ENCODE measurements around the gene TEKT5.
"Not testable (repeated sequence)": the region's sequence is repeated elsewhere in the genome, so short reads cannot be mapped to it uniquely, and the experiment has no call there.

Gene TEKT5

DNA sequence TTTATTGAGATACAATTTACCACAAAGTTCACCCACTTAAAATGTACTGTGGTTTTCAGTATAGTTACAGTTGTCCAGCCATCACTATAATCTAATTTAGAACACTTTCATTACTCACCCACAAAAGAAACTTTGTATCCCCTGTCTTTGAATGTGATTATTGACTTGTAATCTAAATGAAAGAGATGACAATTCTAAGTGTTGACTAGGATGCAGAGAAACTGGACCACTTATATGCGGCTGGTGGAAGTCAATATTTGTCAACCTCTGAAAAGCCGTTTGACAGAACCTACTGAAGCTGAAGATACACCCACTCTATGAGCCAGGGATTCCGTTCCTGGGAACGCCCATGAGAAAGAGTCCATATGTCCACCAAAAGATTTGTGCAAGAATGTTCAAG lies 36.8 kb downstream of the TEKT5 start:
- DNase-seq = no peak

DNA sequence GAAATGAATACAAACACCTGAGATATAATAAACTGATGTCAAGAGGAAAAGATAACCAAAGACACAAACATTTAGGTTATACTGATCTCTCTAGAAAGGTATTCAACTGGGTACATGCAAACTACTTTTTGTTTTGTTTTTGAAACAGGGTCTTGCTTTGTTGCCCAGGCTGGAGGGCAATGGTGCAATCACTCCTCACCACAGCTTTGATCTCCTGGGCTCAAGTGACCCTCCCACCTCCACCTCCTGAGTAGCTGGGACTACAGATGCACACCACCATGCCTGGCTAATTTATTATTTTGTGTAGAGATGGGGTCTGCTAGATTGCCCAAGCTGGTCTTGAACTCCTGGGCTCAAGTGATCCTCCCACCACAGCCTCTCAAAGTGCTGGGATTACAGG lies 38.1 kb downstream of the TEKT5 start:
- DNase-seq = no peak

DNA sequence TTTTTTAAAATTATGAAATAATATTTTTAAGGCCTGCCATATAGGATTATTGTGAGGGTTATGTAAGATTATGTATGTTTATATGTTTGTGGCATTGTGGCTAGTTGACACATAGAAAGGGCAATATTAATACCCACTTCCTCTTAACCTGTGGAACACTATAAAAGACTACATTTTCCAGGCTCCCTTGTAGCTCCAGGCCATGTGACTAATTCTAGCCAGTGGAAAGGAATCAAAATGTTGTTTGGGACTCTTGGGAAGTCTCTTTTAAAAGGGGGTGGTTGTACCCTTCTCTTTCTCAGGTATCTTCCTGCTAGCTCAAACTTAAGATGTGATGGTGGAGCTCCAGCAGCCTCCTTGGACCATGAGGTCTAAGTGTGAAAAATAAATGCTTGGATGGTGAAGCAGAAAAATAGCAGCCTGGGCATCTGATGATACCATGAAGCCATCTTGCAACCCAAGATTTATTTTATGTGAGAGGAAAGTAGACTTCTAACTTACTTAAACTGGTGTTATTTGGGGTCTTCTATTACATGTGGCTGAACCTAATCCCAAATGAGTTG lies 39.2 kb downstream of the TEKT5 start:
- DNase-seq = no peak

DNA sequence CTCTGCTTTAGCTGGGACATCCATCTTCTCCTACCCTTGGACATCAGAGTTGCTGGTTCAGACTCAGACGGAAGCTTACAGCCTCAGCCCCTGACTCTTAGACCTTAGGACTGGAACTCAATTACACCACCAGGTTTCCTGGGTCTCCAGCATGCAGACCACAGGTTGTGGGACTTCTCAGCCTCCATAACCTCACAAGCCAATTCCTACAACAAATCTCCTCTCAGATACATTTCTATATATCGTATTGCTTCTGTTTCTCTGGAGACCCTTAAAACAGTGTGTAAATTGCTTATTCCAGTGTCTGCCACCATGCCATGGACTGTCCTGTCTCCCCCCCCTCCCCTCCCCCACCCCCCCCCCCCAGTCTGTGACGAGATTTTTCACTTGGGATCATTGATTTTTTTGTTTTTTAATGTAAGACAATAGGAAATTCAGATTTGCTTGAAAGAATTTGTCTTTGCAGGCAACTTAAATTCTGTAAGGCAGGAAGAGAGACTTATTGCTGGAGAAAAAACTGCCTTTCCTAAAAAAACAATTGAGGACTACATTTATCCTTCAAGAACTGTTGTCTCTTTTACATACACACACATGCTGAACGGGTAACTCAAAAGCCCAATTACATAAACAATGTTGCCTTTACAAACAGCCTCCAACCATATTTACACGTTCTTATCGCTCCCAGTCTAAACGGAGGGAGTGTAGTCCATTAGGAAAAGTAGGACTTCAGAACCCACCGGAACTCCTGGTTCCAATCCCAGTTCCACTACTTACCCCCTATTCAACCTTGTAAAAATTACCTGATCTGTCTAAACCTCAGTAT lies 39.9 kb downstream of the TEKT5 start:
- no peak for DNase-seq

DNA sequence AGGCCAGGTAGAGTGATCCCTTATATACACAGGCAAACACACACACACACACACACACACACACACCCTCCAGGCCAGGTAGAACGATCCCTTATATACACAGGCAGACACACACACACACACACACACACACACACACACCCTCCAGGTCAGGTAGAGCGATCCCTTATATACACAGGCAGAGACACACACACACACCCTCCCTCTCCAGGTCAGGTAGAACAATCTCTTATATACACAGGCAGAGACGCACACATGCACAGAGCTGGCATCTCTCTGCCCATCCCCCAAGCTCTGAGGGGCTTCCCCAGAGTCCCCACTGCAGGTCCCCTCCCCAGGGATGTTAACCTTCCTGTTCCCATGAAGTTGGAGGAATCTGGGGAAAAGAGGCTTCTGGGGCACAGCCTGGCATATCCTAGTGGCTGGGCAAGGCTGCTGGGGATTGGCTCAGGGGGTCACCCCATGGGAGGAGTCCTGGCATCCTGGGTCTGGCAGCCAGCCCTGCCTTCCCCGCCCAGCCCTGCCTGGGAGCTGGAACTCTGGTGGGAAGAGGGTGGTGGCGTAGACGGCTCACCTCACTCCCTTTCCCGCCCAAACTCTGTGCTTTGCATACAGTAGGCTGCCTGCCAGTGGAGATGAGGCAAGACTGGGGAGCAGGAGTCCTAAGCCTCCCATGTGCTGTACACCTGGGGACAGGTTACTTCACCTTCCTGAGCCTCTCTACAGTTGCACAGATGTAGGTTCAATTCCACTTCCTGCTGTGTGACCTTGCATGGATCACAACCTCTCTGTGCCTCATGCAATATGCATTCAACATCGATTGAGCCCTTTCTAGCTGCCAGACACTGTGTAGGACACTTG lies 41.8 kb downstream of the TEKT5 start:
- peak; percentile 58 for DNase-seq

DNA sequence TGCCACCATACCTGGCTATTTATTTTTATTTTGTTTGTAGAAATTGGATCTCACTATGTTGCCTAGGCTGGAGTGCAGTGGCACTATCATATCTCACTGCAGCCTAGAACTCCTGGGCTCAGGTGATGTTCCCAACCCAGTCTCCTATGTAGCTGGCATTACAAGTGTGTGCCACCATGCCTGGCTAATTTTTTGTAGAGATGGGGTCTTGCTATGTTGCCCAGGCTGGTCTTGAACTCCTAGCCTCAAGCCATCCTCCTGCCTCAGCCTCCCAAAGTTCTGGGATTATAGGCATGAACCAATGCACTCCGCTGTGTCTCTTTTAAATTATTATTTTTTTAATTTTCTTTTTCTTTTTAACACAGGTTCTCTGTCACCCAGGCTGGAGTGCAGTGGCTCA lies 45.6 kb downstream of the TEKT5 start:
- not testable (repeated sequence) for DNase-seq

DNA sequence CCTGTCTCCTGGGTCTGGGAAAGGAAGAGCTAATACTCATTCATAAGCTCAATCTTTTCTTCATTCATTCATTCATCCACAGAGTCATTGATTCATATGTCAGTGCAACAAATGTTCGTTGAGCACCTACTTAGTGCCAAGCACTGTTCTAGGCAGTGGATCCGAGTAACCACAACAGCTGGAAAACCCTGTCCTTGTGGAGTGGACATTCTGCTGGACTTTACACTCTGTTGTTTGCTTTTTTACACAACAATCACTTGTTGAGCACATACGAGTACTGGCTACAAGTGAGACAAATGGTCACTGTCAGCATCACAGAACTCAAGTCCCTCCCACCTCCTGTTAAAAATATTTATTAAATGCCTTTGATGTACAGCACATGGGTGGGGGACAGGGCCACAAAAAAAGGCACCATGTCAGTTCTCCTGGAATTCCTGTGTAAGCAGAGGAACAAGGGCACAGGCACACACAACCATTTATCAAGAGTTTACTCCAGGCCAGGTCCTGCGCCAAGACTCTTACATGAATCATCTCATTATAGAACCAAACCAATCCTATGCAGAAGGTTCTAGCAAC lies 46.9 kb downstream of the TEKT5 start:
- DNase-seq = no peak

DNA sequence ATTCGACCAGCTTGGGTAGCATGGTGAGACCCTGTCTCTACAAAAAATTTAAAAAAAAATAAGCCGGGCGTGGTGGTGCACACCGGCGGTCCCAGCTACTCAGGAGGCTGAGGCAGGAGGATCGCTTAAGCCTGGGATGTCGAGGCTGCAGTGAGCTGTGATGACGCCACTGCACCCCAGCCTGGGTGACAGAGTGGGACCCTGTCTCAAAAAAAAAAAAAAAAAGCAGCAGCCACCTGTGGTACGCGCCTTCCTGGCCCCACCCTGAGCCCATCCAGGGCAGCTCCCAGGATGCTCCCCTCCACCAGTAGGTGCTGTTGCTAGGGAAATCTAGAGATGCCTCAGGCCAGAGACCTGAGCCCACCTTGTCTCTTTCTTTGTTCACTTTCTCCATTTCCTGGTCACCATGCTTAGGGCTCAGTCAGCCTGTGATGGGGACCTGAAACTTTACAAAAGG lies 47.4 kb downstream of the TEKT5 start:
- no peak for DNase-seq

DNA sequence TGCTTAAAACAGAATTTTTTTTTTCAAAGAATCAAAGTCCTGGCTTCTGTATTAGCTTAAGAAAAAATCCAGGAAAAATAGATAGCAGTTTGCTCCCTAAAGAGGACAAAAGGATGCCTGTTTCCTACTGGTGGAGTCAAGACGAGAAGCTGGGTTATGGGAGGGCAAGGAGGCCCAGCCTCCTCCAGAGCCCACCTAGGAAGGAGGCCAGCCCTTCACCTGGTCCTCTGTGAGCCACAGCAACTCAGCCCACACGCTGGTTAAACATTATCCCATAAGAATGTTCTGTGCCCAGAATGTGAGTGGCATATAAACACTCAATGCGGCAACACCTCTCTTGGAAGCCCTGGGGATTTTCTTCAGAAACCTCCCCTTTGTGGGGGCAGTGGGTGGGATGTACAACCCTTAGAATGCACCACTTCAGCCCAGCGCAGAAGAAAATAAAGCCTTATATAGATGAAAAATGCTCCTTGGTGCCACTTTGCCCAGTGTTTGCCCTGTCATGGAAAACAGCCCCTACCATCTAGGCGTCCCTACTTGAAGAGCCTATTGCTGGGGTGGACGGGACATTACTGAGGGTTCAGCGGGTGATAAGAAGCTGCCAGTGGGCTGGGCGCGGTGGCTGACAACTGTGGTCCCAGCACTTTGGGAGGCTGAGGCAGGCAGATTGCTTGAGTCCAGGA lies 48.0 kb downstream of the TEKT5 start:
- no peak for DNase-seq

DNA sequence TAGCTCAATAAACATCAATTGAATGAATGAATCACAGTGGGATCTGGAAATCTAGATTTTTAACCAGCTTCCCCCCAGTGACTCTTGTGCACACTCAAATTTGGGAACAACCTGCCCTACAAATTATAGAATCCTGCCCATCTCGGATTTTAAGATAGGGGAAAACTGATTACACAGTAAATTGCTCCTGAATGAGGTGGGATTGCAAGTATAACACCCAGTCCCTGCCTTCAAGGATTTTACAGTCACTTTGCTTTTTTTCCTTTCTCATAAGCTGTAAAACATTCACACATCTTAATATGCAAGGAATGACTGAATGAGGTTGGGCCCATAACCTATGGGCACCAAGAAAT lies 48.5 kb downstream of the TEKT5 start:
- DNase-seq = no peak

DNA sequence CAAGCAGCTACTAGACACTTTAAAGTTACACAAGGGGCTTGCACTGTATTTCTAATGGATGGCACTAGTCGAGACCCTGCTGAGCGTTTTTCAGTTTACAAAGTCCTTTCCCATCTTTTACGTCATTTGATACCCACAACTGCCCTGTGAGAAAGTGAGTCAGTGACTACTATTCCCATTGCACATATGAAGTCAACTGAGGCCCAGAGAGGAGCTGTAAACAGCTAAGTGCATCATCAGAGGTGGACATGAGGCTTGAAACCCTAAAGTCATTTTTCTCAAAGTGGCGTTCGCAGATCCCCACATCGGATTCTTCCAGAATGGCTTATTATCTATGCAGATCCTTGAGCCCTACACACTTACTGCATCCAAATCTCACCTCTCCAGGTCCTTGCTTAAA lies 50.6 kb downstream of the TEKT5 start:
- DNase-seq = no peak

DNA sequence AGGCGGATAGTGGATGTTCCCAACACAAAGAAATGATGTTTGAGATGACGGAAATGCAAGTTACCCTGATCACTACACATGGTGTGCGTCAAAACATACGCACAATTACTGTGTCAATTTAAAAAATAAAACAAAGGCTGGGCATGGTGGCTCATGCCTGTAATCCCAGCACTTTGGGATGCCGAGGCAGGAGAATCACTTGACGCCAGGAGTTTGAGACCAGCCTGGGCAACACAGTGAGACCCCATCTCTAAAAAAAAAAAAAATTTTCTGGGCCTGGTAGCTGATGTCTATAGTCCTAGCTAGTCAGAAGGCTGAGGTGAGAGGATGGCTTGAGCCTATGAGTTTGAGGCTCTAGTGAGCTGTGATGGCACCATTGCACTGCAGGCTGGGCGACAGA lies 51.8 kb downstream of the TEKT5 start:
- DNase-seq = no peak

DNA sequence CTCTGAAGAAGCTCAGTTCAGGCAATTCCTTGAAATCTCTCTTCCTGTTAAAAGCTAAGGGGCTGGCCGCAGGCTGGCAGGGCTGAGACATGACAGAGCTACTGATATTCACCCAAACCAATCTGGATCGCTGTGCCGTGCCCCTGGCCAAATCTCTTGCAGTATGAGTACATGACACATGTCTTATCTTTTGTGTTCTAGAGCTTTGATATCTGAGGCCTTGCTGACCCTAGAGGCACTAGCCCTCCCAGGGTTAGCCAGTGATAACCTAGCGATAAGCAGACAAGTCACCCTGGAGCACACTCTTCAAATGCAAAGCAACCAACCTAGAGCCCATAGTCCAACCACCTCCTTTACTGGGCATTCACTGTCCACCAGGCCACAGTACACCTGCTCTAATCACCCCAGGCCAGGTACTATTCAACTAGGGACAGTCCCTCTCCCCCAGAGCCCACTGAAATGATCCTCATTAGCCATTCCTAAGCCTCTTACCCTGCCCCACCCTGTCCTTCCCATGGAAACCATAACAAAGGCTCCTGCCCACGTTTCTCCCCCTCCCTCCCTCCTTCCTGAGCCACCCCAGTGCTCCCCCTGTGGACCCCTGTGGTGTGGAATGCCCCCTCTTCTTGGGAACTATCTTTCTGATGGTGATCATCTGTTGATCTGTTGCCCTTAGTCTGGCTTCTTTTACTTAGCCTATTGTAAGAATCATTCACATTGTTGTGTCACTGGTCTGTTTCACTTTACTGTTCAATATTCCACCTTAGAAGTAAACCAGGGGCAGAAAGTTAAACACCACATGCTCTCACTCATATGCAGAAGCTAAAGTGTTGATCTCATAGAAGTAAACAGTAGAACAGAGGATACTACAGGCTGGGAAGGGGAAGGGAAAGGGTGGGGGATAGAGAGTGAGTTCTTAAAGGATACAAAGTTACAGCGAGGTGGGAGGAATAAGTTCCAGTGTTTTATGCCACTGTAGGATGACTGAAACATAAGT lies 52.5 kb downstream of the TEKT5 start:
- no peak for DNase-seq

DNA sequence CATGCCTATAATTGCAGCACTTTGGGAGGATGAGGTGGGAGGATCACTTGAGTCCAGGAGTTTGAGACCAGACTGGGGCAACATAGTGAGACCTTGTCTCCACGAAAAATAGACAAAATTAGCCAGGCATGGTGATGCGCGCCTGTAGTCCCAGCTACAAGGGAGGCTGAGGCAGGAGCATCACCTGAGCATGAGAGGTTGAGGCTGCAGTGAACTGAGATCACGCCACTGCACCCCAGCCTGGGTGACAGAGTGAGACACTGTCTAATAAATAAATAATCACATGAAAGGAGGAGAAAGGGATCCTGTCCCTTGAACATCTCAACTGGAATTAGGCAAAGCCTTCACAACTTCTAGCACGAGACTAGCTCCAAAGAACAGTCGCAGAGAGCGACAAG lies 53.2 kb downstream of the TEKT5 start:
- no peak for DNase-seq

DNA sequence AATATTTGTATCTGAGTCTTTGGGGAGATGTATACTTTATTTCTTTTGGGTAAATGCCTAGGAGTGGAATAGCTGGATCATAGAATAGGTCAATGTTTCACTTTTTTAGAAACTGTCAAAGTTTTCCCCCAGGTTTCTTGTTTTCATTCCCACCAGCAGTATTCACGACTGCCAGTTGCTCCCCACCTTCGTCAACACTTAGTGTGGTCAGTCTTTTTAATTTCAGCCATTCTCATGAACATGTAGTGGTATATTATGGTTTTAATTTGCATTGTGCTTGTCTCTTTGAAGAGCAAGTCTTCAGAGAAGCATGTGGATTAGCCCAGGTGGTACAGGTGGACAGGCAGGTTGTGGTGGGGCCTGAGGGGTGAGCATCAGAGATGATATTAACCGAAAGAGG lies 53.8 kb downstream of the TEKT5 start:
- DNase-seq = no peak

DNA sequence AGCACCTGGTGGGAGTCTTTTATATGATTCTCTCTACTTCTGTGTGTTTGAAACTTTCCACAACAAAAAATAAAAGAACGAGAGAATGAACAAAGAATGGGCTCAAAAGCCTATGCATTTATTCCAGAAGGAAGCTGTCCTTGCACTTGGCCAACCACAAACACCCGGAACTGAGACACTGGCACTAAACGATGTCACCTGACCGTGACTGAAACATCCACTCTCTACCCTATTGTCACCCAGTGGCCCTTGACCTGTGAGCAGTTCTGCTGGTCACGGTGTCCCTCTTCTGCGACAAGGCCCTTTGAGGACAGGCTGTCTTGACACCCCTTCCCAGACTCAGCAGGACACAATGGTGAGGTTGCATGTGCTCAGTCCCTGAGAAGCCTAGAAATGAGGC lies 56.6 kb downstream of the TEKT5 start:
- no peak for DNase-seq

DNA sequence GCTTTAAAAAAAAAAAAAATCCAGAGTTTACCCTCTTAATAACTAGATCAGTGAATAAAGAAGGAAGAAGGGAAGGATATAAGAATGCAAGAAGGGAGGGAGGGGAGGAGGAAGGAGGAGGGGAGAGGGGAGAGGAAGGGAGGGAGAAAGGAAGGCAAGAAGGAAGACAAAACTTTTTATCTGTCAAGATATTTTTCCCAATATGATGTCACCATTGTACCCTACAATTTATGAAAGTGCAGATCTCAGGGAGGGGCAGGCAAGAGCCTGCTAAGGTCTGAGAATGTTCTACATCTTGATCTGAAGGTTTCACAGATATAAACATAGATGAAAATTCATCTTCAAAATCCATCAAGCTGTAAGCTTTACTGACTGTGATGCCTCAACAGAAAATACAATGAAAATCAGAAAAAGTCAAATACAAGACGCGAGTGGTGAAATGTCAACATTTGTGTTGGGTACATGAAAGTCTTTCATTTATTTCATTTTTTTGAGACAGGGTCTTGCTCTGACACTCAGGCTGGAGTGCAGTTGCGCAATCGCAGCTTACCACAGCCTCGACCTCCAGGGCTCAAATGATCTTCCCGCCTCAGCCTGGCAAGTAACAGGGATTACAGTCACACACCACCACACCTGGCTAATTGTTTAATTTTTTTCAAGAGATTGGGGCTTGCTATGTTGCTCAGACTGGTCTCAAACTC lies 57.2 kb downstream of the TEKT5 start:
- no peak for DNase-seq

DNA sequence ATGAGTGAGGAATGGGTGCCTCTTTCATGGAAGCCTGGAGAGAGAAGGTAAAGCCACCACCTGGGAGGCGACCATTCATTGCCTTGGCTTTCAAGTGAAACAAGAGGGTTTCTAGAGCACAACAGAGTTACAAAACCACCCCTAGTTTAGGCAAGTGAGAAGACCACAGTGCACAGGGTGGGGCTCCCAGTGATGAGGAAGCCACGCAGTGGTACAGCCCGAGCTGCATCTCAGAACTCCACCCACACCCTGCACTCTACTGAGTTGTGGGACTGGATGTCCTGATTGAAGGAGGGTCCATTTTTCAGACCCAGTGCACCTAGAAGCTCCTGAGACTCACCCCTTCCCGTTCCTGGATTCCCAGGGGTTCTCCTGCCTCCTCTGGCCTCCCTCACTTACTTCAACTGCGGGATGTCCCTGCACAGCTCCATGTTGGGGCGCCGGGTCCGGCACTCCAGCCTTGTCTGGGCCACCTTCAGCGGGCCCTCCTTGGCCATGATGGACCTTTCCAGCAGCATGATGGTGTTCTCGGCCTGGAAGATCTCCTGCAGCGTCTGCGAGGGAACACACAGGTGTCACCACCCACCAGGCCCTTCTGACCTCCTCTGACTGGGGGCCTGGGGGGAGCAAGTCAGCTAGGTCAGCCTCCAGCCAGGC lies 59.2 kb downstream of the TEKT5 start:
- DNase-seq = no peak

DNA sequence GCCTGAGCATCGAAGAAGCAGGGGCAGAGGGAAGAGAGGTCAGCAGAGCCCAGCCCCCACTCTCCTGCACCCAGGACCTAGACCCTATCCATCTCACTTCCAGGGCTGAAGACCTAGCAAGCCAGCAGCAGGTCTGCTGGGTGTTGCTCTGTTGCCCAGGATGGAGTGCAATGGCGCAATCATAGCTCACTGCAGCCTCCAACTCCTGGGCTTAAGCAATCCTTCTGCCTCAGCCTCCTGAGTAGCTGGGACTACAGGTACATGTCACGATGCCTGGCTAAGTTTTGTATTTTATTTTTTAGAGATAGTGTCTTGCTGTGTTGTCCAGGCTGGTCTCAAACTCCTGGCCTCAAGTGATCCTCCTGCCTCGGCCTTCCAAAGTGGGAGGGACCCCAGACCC lies 61.3 kb downstream of the TEKT5 start:
- DNase-seq = not testable (repeated sequence)

DNA sequence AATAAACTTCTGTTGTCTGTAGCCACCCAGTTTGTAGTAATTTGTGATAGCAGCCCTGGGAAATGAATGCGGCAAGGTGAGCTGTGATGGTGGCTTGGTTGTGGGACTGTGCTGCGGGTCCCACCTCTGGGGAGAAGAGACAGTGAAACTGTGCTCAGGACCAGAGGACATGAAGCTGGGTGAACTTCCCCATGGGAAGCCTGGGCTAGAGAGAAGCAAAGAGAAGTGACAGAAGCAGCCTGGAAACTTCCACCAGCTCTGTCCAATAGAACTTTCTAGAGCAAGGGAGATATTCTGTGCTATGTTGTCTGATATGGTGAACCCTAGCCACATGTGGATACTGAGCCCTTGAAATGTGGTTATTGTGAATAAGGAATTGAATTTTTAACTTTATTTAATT lies 62.8 kb downstream of the TEKT5 start:
- no peak for DNase-seq

DNA sequence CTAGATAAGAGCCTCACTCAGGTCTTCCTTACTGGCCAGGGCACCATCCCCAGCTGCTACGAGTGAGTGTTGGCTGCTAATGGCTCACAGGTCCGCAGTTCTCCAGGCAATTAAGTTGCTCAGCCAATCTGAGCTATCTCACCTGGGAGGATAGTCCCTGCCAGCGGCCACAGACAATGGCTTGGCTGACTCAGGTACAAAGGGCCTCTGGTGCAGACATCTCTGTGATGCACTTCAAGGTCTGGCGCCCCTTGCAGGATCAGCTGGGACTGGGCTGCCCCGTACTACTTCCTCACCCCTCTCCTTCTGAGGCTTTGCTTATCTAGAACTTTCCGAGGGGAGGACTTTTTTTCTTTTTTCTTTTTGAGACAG lies 65.2 kb downstream of the TEKT5 start:
- no peak for DNase-seq

All from NCI-H2029 treated with DMSO at 0.1 percent for 48 hours (cell line).